DOHH2 (cell line): Measurements from ENCODE around the gene FAM149A.

Experiments used
- EZH2phosphoT487 ChIP-seq: fragments of 200-600 bp; sonication (generic); IDR thresholded peaks from 2 replicates; pipeline ENCODE4 v1.6.1; 2017; ENCODE audit warnings: borderline replicate concordance, mild to moderate bottlenecking, antibody characterized with exemption, low read length, moderate library complexity, mixed read lengths
- TF ChIP-seq, protein P1 (sequence below): fragments of 200-600 bp; sonication (generic); IDR thresholded peaks from one replicate; pipeline ENCODE4 v1.5.1; 2014; ENCODE audit warnings: antibody characterized with exemption, mild to moderate bottlenecking, low read depth, low read length; ENCODE audit not compliant: poor library complexity, severe bottlenecking

DNA sequence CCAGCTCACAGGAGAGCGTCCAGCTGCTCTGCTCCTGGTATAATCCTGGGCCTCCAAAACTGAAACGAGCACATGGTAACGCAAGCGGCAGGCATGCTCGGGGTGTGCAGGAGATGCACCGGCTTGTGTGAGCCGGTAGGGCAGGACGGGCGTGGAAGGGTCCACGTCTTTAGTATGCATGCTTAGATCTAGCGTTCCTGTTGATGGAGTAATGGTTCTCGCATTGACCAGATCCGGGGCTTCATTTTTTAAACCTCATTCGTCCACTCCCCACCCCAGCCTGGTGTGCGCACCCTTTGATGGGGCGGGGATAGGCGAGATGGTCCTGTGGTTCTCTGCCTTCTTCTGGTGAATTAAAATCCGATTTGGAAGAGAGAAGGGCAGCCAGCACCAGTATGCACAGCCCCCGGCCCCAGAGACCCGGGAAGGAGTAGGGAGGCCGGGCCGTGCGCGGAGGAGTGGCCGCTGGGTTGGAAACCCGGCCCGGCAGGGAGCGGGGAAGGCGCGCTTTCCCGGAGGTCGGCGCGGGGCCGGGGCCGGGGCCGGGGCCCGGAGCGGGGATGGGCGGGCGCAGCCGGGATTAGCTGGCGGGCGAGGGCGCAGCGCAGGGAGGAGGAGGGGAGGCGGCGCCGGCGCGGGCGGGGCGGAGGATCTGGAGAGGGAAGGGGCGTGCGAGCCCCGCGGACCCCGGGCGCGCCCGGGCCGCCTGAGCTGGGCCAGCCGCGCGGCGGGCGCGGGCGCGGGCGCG, 39.9 kb downstream of the FAM149A start:
- TF ChIP-seq EZH2phosphoT487 = no peak
- TF ChIP-seq, protein P1, sequence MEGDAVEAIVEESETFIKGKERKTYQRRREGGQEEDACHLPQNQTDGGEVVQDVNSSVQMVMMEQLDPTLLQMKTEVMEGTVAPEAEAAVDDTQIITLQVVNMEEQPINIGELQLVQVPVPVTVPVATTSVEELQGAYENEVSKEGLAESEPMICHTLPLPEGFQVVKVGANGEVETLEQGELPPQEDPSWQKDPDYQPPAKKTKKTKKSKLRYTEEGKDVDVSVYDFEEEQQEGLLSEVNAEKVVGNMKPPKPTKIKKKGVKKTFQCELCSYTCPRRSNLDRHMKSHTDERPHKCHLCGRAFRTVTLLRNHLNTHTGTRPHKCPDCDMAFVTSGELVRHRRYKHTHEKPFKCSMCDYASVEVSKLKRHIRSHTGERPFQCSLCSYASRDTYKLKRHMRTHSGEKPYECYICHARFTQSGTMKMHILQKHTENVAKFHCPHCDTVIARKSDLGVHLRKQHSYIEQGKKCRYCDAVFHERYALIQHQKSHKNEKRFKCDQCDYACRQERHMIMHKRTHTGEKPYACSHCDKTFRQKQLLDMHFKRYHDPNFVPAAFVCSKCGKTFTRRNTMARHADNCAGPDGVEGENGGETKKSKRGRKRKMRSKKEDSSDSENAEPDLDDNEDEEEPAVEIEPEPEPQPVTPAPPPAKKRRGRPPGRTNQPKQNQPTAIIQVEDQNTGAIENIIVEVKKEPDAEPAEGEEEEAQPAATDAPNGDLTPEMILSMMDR = no peak
